Tibial nerve (tissue), 4 donors: Measurements from ENCODE around the gene ACP3. TPM values are rescaled to one million over a fixed set of nuclear protein-coding genes. Genes with fewer than 3 reads are reported as not detected.

ENCODE experiments used
- DNase-seq, 2 donors: peaks; one replicate each; pipeline ENCODE4 v3.0.0-alpha.2; 2019; ENCODE audit warnings: low spot score in 2 of 2
- H3K27ac ChIP-seq, 4 donors: fragments of 200-600 bp; sonication (generic) in 3 of 4; one replicate each; pipeline ENCODE4 v1.5.1; 2017 to 2019; ENCODE audit warnings: mild to moderate bottlenecking in 1 of 4
- H3K27me3 ChIP-seq, 2 donors: fragments of 200-600 bp; sonication (generic) in 1 of 2; one replicate each; pipeline versions ENCODE4 v1.5.1 to v1.6.0; 2017 to 2019
- H3K36me3 ChIP-seq, 3 donors: fragments of 200-600 bp; sonication (generic); one replicate each; pipeline ENCODE4 v1.5.1; 2018 to 2019
- H3K4me1 ChIP-seq, 4 donors: fragments of 200-600 bp; sonication (generic) in 3 of 4; one replicate each; pipeline ENCODE4 v1.5.1; 2017 to 2019
- H3K4me3 ChIP-seq, 4 donors: fragments of 200-600 bp; sonication (generic) in 3 of 4; one replicate each; pipeline ENCODE4 v1.5.1; 2017 to 2019; ENCODE audit warnings: mild to moderate bottlenecking in 1 of 4, moderate library complexity in 1 of 4
- H3K9me3 ChIP-seq, 4 donors: fragments of 200-600 bp; sonication (generic) in 3 of 4; one replicate each; pipeline ENCODE4 v1.5.1; 2017 to 2019
- EP300 ChIP-seq, 2 donors: sonication (generic); formaldehyde crosslinking; IDR thresholded peaks; one replicate each; pipeline ENCODE4 v1.6.1; 2017; ENCODE audit warnings: antibody characterized with exemption in 2 of 2, mild to moderate bottlenecking in 1 of 2
- POLR2A ChIP-seq, 2 donors: fragments of 450-650 bp; IDR thresholded peaks; one replicate each; pipeline ENCODE4 v1.6.1; 2017; ENCODE audit warnings: antibody characterized with exemption in 2 of 2, mild to moderate bottlenecking in 2 of 2, moderate library complexity in 2 of 2
- WGBS, 2 donors: methylation state at CpG; one replicate each; pipeline ENCODE4 v1.1.5; 2018; 5-methylcytosine and 5-hydroxymethylcytosine counted together
- total RNA-seq, 4 donors: library from RNA; depleted of rRNA; stranded (reverse); fragments of >200 nt; gene quantifications; one replicate each; pipeline ENCODE4 v1.1.0, GENCODE V29; 2016
- TF ChIP-seq, protein P1 (sequence below), 5 experiments: fragments of 200-600 bp in 3 of 5; fragments of 450-650 bp in 2 of 5; sonication (generic) in 3 of 5; IDR thresholded peaks; one replicate each; pipeline ENCODE4 v1.5.1; 2016 to 2019; ENCODE audit warnings: antibody characterized with exemption in 5 of 5, mild to moderate bottlenecking in 3 of 5, moderate library complexity in 2 of 5

Gene ACP3
- total RNA-seq, 4 donors from 2014 or later, result 0.42 to 5.0 (median 3.3) TPM; not detected in 1

DNA sequence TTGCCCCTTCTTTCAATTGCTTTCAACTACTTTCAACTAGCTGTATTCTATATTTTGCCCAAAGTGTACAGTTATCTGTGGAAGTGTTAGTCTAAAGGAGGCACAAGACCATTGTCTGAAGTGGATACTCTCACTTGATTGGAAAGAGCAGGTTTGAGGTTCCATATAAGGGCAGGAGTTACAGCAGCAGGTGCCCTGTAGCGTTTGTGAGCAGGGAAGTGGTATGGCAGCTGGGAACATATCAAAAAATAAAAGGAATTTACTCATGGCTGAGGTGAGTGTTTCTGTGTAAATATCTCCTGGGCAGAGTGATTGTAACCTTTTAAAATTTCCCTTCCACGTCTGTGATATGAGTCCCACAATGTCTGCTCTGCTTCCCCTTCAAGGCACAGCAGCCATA lies 61.6 kb downstream of the ACP3 start:
- TF ChIP-seq EP300 (IDR thresholded peaks at IDR 0.05) (no peak), POLR2A (IDR thresholded peaks at IDR 0.05) (no peak)
- TF ChIP-seq, protein P1, sequence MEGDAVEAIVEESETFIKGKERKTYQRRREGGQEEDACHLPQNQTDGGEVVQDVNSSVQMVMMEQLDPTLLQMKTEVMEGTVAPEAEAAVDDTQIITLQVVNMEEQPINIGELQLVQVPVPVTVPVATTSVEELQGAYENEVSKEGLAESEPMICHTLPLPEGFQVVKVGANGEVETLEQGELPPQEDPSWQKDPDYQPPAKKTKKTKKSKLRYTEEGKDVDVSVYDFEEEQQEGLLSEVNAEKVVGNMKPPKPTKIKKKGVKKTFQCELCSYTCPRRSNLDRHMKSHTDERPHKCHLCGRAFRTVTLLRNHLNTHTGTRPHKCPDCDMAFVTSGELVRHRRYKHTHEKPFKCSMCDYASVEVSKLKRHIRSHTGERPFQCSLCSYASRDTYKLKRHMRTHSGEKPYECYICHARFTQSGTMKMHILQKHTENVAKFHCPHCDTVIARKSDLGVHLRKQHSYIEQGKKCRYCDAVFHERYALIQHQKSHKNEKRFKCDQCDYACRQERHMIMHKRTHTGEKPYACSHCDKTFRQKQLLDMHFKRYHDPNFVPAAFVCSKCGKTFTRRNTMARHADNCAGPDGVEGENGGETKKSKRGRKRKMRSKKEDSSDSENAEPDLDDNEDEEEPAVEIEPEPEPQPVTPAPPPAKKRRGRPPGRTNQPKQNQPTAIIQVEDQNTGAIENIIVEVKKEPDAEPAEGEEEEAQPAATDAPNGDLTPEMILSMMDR (IDR thresholded peaks at IDR 0.05), result no peak
- no peak for DNase-seq
- Histone ChIP-seq H3K27me3 (no peaks in the 10 kb centered on the region), H3K4me3 (no peak overlapping the region), H3K4me1 (no peaks in the 10 kb centered on the region), H3K27ac (no peak overlapping the region), H3K36me3 (no peaks in the 10 kb centered on the region), H3K9me3 (no peaks in the 10 kb centered on the region)
- 67 to 75% methylated on average over 2 of the region's 2 CpGs for WGBS, 2 donors

DNA sequence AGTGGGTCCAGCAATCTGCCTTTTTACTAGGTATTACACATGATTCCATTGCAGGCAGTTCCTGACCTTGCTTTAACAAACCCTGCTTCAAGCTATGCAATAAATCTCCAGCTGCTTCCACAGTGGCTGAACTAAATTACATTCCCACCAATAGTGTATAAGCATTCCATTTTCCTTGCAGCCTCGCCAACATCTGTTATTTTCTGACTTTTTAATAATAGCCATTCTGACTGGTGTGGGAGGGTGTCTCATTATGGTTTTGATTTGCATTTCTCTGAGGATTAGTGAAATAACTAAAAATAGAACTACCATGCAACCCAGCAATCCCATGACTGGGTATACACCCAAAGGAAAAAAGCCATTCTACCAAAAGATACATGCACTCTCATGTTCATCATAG lies 63.7 kb downstream of the ACP3 start:
- no peaks in the 10 kb centered on the region for H3K4me1 ChIP-seq
- H3K27me3 ChIP-seq, result no peaks in the 10 kb centered on the region
- H3K36me3 ChIP-seq, result no peaks in the 10 kb centered on the region
- H3K4me3 ChIP-seq, result no peak overlapping the region
- H3K9me3 ChIP-seq, result no peaks in the 10 kb centered on the region
- 42 to 44% methylated on average over 1 of the region's 1 CpG for WGBS, 2 donors
- no peak overlapping the region for H3K27ac ChIP-seq
- no peak for DNase-seq
- TF ChIP-seq, protein P1 (IDR thresholded peaks at IDR 0.05), result no peak
- TF ChIP-seq POLR2A (IDR thresholded peaks at IDR 0.05) (no peak), EP300 (IDR thresholded peaks at IDR 0.05) (no peak)

DNA sequence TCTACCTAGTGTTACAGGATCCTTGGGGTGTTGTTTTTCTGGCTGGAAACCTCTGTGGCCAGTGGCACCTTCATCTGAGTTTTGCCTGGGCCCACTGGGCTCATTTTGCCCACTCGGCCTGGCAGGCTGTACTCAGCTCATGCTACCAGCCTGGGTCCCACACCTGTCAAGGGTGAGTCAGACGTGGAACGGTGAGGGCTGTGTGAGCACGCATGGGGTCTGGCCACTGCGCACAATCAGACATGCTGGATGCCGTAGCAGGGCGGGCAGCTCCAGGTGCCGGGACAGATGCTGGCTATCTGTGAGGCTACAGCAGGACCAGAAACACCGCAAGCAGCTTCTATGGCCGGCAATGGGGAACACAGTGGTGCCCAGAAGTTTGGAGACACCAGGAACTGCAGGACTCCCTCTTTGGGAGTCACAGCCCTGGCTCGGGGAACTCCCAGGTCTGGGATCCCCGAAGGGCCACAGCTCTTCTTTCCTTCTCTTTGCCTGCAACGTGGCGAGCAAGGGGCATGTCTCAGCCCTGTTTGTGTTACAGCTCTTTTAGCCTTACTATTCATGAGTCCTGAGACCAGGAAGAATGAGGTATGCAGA lies 64.2 kb downstream of the ACP3 start:
- H3K9me3 ChIP-seq, result no peaks in the 10 kb centered on the region
- H3K27me3 ChIP-seq, result no peaks in the 10 kb centered on the region
- no peak overlapping the region for H3K4me3 ChIP-seq
- no peaks in the 10 kb centered on the region for H3K36me3 ChIP-seq
- 86 to 88% methylated on average over 10 to 14 of the region's 14 CpGs for WGBS, 2 donors
- TF ChIP-seq EP300 (IDR thresholded peaks at IDR 0.05) (no peak), POLR2A (IDR thresholded peaks at IDR 0.05) (no peak)
- TF ChIP-seq, protein P1 (IDR thresholded peaks at IDR 0.05), result no peak
- no peak for DNase-seq
- no peaks in the 10 kb centered on the region for H3K4me1 ChIP-seq
- no peak overlapping the region for H3K27ac ChIP-seq

DNA sequence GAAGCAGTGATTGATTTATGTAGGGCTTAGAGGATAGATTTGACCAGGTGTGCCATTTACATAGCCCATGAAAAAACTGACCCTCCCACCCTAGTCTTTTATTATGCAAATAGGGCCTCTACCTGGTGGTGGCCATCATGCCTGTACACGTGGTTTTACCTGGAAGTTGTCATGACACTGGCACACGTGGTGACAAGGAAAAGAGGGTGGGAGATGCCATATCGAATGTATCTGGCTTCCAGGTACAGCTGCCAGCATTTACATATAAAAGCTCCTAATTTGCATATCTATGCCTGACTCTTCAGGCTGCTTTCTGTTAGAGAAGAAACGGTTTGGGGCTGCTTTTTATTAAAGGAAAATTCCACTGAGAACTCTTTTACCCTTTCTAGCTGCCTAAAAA lies 65.1 kb downstream of the ACP3 start:
- H3K27ac ChIP-seq, result no peak overlapping the region
- no peaks in the 10 kb centered on the region for H3K36me3 ChIP-seq
- no peaks in the 10 kb centered on the region for H3K4me1 ChIP-seq
- H3K9me3 ChIP-seq, result no peaks in the 10 kb centered on the region
- H3K27me3 ChIP-seq, result no peaks in the 10 kb centered on the region
- DNase-seq, result no peak
- 55 to 57% methylated on average over 4 of the region's 4 CpGs for WGBS, 2 donors
- H3K4me3 ChIP-seq, result no peak overlapping the region
- TF ChIP-seq, protein P1 (IDR thresholded peaks at IDR 0.05), result no peak
- TF ChIP-seq EP300 (IDR thresholded peaks at IDR 0.05) (no peak), POLR2A (IDR thresholded peaks at IDR 0.05) (no peak)

DNA sequence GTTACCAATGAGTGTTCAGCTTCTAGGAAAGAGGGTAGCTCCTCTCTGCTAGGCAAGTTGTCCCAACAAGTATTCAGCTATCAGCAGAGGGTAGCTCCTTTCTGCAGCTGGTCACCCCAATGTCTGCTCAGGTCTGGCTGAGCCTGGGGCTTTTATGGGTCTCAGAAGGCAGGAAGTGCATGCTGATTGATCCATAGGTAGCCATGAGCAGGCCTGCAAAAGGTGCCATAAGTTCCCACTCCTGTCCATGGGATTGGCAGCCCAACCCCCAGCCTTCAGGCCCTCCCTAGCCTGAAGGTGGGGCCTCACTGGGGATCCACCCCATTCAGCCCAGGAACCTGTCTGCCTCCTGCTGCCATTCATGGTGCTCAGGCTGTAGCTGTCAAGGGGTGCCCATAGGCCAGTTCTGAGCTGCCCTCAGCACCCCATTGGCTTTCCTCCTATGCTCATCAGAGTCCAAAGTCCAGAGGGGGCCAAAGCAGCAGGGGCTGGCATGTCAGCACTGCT lies 65.5 kb downstream of the ACP3 start:
- TF ChIP-seq, protein P1 (IDR thresholded peaks at IDR 0.05), result no peak
- TF ChIP-seq POLR2A (IDR thresholded peaks at IDR 0.05) (no peak), EP300 (IDR thresholded peaks at IDR 0.05) (no peak)
- Histone ChIP-seq H3K4me1 (no peaks in the 10 kb centered on the region), H3K9me3 (no peaks in the 10 kb centered on the region), H3K4me3 (no peak overlapping the region), H3K36me3 (no peaks in the 10 kb centered on the region), H3K27me3 (no peaks in the 10 kb centered on the region), H3K27ac (no peak overlapping the region)
- no peak for DNase-seq
